ENCODE data around the gene EXOC4.

Gene EXOC4

GRCh38 chr7:134078991-134079390 lies 826.1 kb downstream of the EXOC4 start:
- DNase-seq (ENCODE audit: low spot score) = no peak

GRCh38 chr7:134081695-134082094 lies 828.8 kb downstream of the EXOC4 start:
- DNase-seq (ENCODE audit: low spot score) = no peak

- peak; percentile 23 for DNase-seq (ENCODE audit: low spot score)
Measured at GRCh38 chr7:134083766-134084487, 831.0 kb downstream of the EXOC4 start.

GRCh38 chr7:134084488-134085144 lies 831.7 kb downstream of the EXOC4 start:
- no peak for DNase-seq (ENCODE audit: low spot score)

- no peak for DNase-seq (ENCODE audit: low spot score)
Measured at GRCh38 chr7:134085311-134085710, 832.4 kb downstream of the EXOC4 start.

GRCh38 chr7:134086998-134087735 lies 834.3 kb downstream of the EXOC4 start:
- DNase-seq (ENCODE audit: low spot score) = no peak

GRCh38 chr7:134088199-134088598 lies 835.3 kb downstream of the EXOC4 start:
- no peak for DNase-seq (ENCODE audit: low spot score)

GRCh38 chr7:134089446-134089845 lies 836.6 kb downstream of the EXOC4 start:
- no peak for DNase-seq (ENCODE audit: low spot score)

GRCh38 chr7:134098072-134098471 lies 845.2 kb downstream of the EXOC4 start:
- DNase-seq (ENCODE audit: low spot score) = no peak

GRCh38 chr7:134101716-134102115 lies 848.8 kb downstream of the EXOC4 start:
- no peak for DNase-seq (ENCODE audit: low spot score)

- DNase-seq (ENCODE audit: low spot score) = no peak
Measured at GRCh38 chr7:134104166-134104565, 851.3 kb downstream of the EXOC4 start.

- DNase-seq (ENCODE audit: low spot score) = no peak
Measured at GRCh38 chr7:134105841-134106240, 853.0 kb downstream of the EXOC4 start.

- DNase-seq (ENCODE audit: low spot score) = no peak
Measured at GRCh38 chr7:134108802-134109201, 855.9 kb downstream of the EXOC4 start.

GRCh38 chr7:134113655-134114054 lies 860.8 kb downstream of the EXOC4 start:
- no peak for DNase-seq (ENCODE audit: low spot score)

GRCh38 chr7:134114992-134115391 lies 862.1 kb downstream of the EXOC4 start:
- DNase-seq (ENCODE audit: low spot score) = no peak

Data from LoVo (cell line).